A673 (cell line): Measurements from ENCODE around the gene OPRL1. TPM values are rescaled to one million over a fixed set of nuclear protein-coding genes. Genes with fewer than 3 reads are reported as not detected.

Experiments used
- BruUV-seq: library from RNA; stranded (reverse); fragments of 400-500 nt; replicated peaks from 2 replicates; lab custom pipeline; 2021; lab: Mats Ljungman, UMichigan
- CTCF ChIA-PET: fragments of 300-600 bp; sonication (Branson Sonifier 250); formaldehyde crosslinking; loops from one replicate; lab custom pipeline; 2022; ENCODE audit warnings: antibody characterized with exemption; lab: Charles Lee
- POLR2A ChIA-PET: fragments of 300-600 bp; sonication (Branson Sonifier 250); formaldehyde crosslinking; loops from one replicate; lab custom pipeline; 2022; ENCODE audit warnings: antibody characterized with exemption; ENCODE audit not compliant: low non-redundant PET; lab: Charles Lee
- DNase-seq: peaks from one replicate; pipeline ENCODE4 v3.0.0-alpha.2; 2015; ENCODE audit warnings: low spot score
- H3K27ac ChIP-seq: fragments of 200-600 bp; sonication (generic); 2 replicates; pipeline ENCODE4 v1.5.1; 2016; ENCODE audit warnings: mixed run types, low read depth, mild to moderate bottlenecking, mixed read lengths, antibody characterized with exemption, low read length; ENCODE audit not compliant: poor library complexity, severe bottlenecking
- H3K27me3 ChIP-seq: fragments of 200-600 bp; sonication (generic); replicated peaks from 2 replicates; pipeline ENCODE4 v1.6.1; 2017; ENCODE audit warnings: mixed run types, low read depth, mild to moderate bottlenecking, mixed read lengths, antibody characterized with exemption, low read length; ENCODE audit not compliant: insufficient read depth, poor library complexity
- H3K36me3 ChIP-seq: fragments of 200-600 bp; sonication (generic); 2 replicates; pipeline ENCODE4 v1.6.1; 2016; ENCODE audit warnings: mixed run types, mild to moderate bottlenecking, mixed read lengths, antibody characterized with exemption, low read length; ENCODE audit not compliant: insufficient read depth, poor library complexity, severe bottlenecking
- H3K4me1 ChIP-seq: fragments of 200-600 bp; sonication (generic); 2 replicates; pipeline ENCODE4 v1.6.1; 2017; ENCODE audit warnings: mixed run types, mild to moderate bottlenecking, mixed read lengths, antibody characterized with exemption, low read length; ENCODE audit not compliant: insufficient read depth, poor library complexity, severe bottlenecking
- H3K4me3 ChIP-seq: fragments of 200-600 bp; sonication (generic); 2 replicates; pipeline ENCODE4 v1.5.1; 2016; ENCODE audit warnings: low read depth, mixed run types, mild to moderate bottlenecking, mixed read lengths, low read length; ENCODE audit not compliant: poor library complexity, severe bottlenecking
- H3K9me3 ChIP-seq: fragments of 200-600 bp; sonication (generic); 2 replicates; pipeline ENCODE4 v1.6.1; 2016; ENCODE audit warnings: mixed run types, low read depth, mild to moderate bottlenecking, mixed read lengths, antibody characterized with exemption, low read length; ENCODE audit not compliant: poor library complexity, severe bottlenecking
- EZH2 ChIP-seq: fragments of 200-600 bp; sonication (generic); IDR thresholded peaks from 2 replicates; pipeline ENCODE4 v1.6.1; 2017; ENCODE audit warnings: borderline replicate concordance, low read depth, mild to moderate bottlenecking, mixed read lengths, antibody characterized with exemption, low read length; ENCODE audit not compliant: poor library complexity, severe bottlenecking
- intact Hi-C: fragments of 100-400 bp; cut with micrococcal nuclease; formaldehyde crosslinking; loops from one replicate; pipeline ENCODE4 v1.10.0; 2022; ENCODE audit not compliant: unreplicated experiment
- total RNA-seq: library from RNA; stranded (reverse); gene quantifications from 2 replicates; pipeline ENCODE4 v1.2.3, GENCODE V29; 2021
- TF ChIP-seq, protein P1 (sequence below): fragments of 300-800, 200-600 bp; sonication (generic); conservative IDR thresholded peaks from 2 replicates; pipeline ENCODE4 v1.5.1; 2017; ENCODE audit warnings: low read depth, mild to moderate bottlenecking, antibody characterized with exemption, low read length, moderate library complexity, mixed read lengths

The OPRL1 gene
- total RNA-seq, 1 experiment from 2014 or later: 0.32 TPM

DNA sequence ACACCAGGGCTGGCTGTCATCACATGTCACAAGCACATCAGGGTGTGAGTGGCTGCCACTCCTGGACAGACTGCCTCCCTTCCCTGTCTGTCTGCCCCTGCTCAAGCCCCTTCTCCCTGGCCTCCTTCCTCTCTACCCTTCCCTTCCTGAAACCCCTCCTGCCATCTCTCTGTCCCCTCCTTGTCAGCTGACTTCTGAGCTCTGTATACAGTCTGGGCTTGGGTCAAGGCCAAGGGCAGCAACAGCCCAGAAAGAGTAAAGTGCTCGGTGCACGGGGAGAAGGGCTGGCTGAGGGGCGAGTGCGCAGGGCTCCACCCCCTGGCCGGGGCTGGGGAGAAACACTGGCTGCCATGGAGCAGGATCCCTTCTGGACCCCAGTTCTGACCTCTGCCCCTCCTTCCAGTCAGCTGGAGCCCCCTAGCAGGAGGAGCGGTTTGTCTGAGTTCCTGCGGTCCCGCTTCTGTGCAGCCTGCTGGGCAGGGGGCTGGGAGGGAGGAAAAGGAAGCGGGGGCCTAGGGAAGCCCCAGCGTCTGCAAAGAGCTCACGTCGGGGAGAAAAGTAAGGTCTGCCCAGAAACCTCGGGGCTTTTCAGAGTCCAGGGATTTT lies 2.3 kb downstream of the OPRL1 start:
- ChIA-PET CTCF (interaction anchor here (0.6 to 1.6 kb wide), 3 partner anchors 19 to 102 kb away, joined by 3 to 5 read pairs (median 3); partner anchors contain the start of gene TCEA2), POLR2A (no interaction called here)
- no TSS peak for BruUV-seq
- intact Hi-C loops: no loop called here
- no peak overlapping the region for H3K4me3 ChIP-seq
- no peak overlapping the region for H3K27ac ChIP-seq
- TF ChIP-seq, protein P1, sequence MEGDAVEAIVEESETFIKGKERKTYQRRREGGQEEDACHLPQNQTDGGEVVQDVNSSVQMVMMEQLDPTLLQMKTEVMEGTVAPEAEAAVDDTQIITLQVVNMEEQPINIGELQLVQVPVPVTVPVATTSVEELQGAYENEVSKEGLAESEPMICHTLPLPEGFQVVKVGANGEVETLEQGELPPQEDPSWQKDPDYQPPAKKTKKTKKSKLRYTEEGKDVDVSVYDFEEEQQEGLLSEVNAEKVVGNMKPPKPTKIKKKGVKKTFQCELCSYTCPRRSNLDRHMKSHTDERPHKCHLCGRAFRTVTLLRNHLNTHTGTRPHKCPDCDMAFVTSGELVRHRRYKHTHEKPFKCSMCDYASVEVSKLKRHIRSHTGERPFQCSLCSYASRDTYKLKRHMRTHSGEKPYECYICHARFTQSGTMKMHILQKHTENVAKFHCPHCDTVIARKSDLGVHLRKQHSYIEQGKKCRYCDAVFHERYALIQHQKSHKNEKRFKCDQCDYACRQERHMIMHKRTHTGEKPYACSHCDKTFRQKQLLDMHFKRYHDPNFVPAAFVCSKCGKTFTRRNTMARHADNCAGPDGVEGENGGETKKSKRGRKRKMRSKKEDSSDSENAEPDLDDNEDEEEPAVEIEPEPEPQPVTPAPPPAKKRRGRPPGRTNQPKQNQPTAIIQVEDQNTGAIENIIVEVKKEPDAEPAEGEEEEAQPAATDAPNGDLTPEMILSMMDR: 0 out of 2 replicates have a peak, but pooled peaks have one; percentile 22
- no peak for TF ChIP-seq EZH2
- H3K9me3 ChIP-seq: no peaks in the 10 kb centered on the region
- peaks cover 24% of the 10 kb centered on the region for H3K4me1 ChIP-seq
- no peaks in the 10 kb centered on the region for H3K36me3 ChIP-seq
- no peak for DNase-seq
- peaks cover 15% of the 10 kb centered on the region for H3K27me3 ChIP-seq

DNA sequence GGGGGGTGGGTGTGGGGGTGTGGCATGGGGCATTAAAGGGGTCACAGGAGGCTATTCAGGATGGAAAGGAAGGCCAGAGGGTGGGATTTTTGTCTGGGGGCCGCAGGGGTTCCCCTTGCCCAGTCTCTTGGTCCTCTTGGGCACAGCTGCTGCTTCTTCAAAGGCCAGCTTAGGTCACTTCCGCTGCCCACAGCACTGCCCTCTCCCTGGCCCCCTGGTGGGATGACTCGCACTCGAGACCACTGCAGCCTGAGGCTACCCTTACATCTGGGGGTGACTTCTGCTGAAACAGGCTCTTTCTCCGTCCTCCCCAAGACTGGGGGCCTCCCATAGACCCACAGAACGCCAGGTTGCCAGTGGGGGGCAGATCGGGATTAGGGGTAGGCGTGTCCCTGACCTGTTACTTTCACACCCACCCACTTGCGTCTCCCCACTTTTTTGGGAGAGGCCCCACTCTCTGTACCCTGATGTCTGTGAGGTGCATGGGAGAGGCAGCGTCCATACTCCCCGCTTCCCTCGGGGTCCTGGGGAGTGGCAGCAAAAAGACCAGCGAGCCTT lies 3.0 kb downstream of the OPRL1 start:
- H3K4me3 ChIP-seq: peak overlapping the region; percentile 53
- CTCF ChIA-PET: interaction anchor here (0.6 to 1.6 kb wide), 3 partner anchors 20 to 103 kb away, joined by 3 to 5 read pairs (median 3); partner anchors contain the start of gene TCEA2
- peaks cover 15% of the 10 kb centered on the region for H3K27me3 ChIP-seq
- H3K4me1 ChIP-seq: peaks cover 24% of the 10 kb centered on the region
- POLR2A ChIA-PET: no interaction called here
- TF ChIP-seq, protein P1: no peak
- no peak for TF ChIP-seq EZH2
- intact Hi-C loops: loop anchor here (1.0 kb wide), 1 partner anchor 37 kb away; no protein-coding TSS in a partner anchor
- DNase-seq: no peak
- no peaks in the 10 kb centered on the region for H3K36me3 ChIP-seq
- no peak overlapping the region for H3K27ac ChIP-seq
- no TSS peak for BruUV-seq
- no peaks in the 10 kb centered on the region for H3K9me3 ChIP-seq

DNA sequence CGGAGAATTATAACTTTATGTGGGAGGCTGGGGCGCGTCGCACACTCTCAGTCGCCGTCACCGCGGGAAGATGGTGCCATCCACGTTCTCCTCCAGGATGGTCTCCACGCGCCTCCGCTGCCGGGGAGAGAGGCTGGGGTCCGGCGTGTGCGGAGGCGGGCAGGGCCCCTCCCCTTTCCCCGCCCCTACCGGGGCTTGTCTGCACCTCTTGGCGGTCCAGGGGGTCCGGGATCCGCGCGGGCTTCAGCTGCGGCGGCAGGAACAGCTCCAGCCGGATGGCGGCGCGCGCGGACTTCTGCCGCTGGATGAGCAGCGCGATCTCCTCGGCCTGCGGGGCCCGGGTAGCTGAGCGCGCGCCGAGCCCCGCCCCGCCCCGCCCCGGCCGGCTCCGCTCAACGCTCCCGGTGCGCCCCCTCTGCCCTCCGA lies 3.5 kb downstream of the OPRL1 start:
- Histone ChIP-seq H3K27me3 (peaks cover 15% of the 10 kb centered on the region), H3K4me1 (peaks cover 20% of the 10 kb centered on the region), H3K36me3 (no peaks in the 10 kb centered on the region), H3K4me3 (peak overlapping the region; percentile 53), H3K27ac (no peak overlapping the region), H3K9me3 (no peaks in the 10 kb centered on the region)
- no TSS peak for BruUV-seq
- ChIA-PET POLR2A (interaction anchor here (0.5 kb wide), 1 partner anchor 23 kb away, joined by 4 read pairs; no protein-coding TSS in a partner anchor), CTCF (interaction anchor here (0.7 to 1.6 kb wide), 2 partner anchors 48 to 103 kb away, joined by 3 to 5 read pairs; no protein-coding TSS in a partner anchor)
- DNase-seq: peak; percentile 90
- intact Hi-C loops: loop anchor here (1.0 kb wide), 1 partner anchor 37 kb away; no protein-coding TSS in a partner anchor
- TF ChIP-seq, protein P1: peak; percentile 69
- TF ChIP-seq EZH2: no peak
